Measurements from ENCODE around the gene PSD4. TPM values are rescaled to one million over a fixed set of nuclear protein-coding genes. Genes with fewer than 3 reads are reported as not detected.

The PSD4 gene
- total and polyA plus RNA-seq, 10 of the 15 experiments (the other 5 are each of a cell fraction or from before 2014, with no cell fraction given), result 0.68 to 114 (median 35.1) TPM

DNA sequence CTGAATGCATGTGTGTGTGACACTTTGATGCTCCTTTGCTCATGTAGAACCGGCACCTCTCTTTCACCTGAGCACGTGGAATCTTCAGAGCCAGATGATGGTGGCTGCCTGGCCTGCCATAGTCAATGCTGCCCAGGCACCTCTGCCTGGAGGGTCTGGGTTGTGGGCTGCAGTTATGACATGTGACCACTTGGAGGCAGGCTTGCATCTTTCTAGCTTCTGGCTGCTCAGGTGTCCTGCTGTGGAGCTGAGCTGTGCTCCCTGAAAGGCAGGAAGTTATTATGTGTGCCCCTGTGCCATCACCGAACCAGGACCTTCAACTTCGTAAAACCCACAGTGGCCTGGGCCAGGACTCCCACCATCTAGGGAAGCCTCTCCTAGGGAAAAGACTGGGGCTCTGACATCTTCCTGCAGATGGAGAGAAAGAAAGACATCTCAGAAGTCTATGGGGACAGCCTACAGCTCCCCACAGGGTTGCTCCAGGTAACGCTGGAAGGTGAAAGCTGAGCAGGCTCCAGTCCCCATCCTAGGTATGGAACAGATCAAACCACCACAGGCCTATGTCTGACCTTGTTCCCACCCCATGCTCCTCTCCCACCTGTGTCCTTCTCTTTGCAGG, 30.2 kb downstream of the PSD4 start:
- ChIA-PET POLR2A (interaction anchor here (0.7 to 1.0 kb wide), 3 partner anchors 13 to 185 kb away, joined by 3 to 11 read pairs (median 3); no protein-coding TSS in a partner anchor), RAD21 (ENCODE audit: unreplicated experiment) (interaction anchor here (0.8 to 3.1 kb wide), 14 partner anchors 9 to 186 kb away, joined by 3 to 35 read pairs (median 4); partner anchors contain the start of gene PSD4), CTCF (interaction anchor here (0.5 to 12.2 kb wide), 30 partner anchors 10 to 690 kb away, joined by 3 to 106 read pairs (median 5); partner anchors contain the start of gene PSD4), SMC1A (ENCODE audit: uncharacterized antibody, unreplicated experiment) (interaction anchor here (0.6 to 3.6 kb wide), 20 partner anchors 13 to 604 kb away, joined by 3 to 21 read pairs (median 4); partner anchors contain the start of gene PSD4)
- FAIRE-seq (peak; percentile 89), DNase-seq (ENCODE audit: low read depth, low spot score) (peak; percentile 30), ATAC-seq (peak; percentile 88)
- Histone ChIP-seq H3K4me3 (no peak overlapping the region), H3K27me3 (replicated peaks in 1 of 2; ENCODE audit: control insufficient read depth in 2 of 2, insufficient read depth in 2 of 2, low read length in 1 of 2) (no peaks in the 10 kb centered on the region), H3K4me1 (ENCODE audit: control insufficient read depth, insufficient read depth, low read length) (no peaks in the 10 kb centered on the region), H2AFZ (ENCODE audit: control insufficient read depth, low read depth, low read length) (no peak overlapping the region), H3K27ac (ENCODE audit: control insufficient read depth, insufficient read depth) (no peak overlapping the region), H3K4me2 (ENCODE audit: control insufficient read depth, insufficient read depth) (no peak overlapping the region), H3K9ac (ENCODE audit: control insufficient read depth, insufficient read depth, low read length) (no peak overlapping the region), H3K79me2 (ENCODE audit: control insufficient read depth, insufficient read depth, low read length) (no peaks in the 10 kb centered on the region), H3K36me3 (ENCODE audit: control insufficient read depth in 2 of 2, insufficient read depth in 2 of 2, low read length in 1 of 2) (peaks cover 16 to 20% of the 10 kb centered on the region in 2 experiments), H4K20me1 (ENCODE audit: control insufficient read depth, insufficient read depth) (no peaks in the 10 kb centered on the region), H3K9me3 (replicated peaks; ENCODE audit: control insufficient read depth, insufficient read depth, low read length) (no peaks in the 10 kb centered on the region)
- TSS peak; percentile 38 for BruUV-seq (replicated peaks)
- 30% methylated on average over 5 of the region's 5 CpGs for WGBS (ENCODE audit: insufficient coverage, insufficient replicate concordance, low lambda C conversion rate, missing lambda C conversion rate)
- in situ Hi-C loops (cut with MboI), result no loop called here
- intact Hi-C loops (cut with micrococcal nuclease; ENCODE audit: unreplicated experiment), result loop anchor here (2.0 kb wide), 1 partner anchor 187 kb away; no protein-coding TSS in a partner anchor
- TF ChIP-seq BCL11A (IDR thresholded peaks at IDR 0.05; ENCODE audit: low read depth, low read length), result no peak
- TF ChIP-seq FOS (IDR thresholded peaks at IDR 0.05; ENCODE audit: borderline replicate concordance, extremely low read depth, insufficient read length), result no peak
- TF ChIP-seq, protein P1, sequence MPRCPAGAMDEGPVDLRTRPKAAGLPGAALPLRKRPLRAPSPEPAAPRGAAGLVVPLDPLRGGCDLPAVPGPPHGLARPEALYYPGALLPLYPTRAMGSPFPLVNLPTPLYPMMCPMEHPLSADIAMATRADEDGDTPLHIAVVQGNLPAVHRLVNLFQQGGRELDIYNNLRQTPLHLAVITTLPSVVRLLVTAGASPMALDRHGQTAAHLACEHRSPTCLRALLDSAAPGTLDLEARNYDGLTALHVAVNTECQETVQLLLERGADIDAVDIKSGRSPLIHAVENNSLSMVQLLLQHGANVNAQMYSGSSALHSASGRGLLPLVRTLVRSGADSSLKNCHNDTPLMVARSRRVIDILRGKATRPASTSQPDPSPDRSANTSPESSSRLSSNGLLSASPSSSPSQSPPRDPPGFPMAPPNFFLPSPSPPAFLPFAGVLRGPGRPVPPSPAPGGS (IDR thresholded peaks at IDR 0.05; ENCODE audit: borderline replicate concordance, insufficient read depth, low read depth, low read length, poor library complexity, severe bottlenecking), result no peak
- TF ChIP-seq SREBF1 (IDR thresholded peaks at IDR 0.05; ENCODE audit: low read length), result no peak
- TF ChIP-seq NR2C2 (IDR thresholded peaks at IDR 0.05; ENCODE audit: borderline replicate concordance, control insufficient read depth, insufficient read length, low read depth), result no peak
- TF ChIP-seq CREB1 (IDR thresholded peaks at IDR 0.05; ENCODE audit: low read depth), result 0 out of 2 replicates have a peak, but pooled peaks have one; percentile 20
- TF ChIP-seq YBX1 (IDR thresholded peaks at IDR 0.05), result no peak
- TF ChIP-seq RB1 (IDR thresholded peaks at IDR 0.05; ENCODE audit: borderline replicate concordance), result no peak
- TF ChIP-seq, protein P2, sequence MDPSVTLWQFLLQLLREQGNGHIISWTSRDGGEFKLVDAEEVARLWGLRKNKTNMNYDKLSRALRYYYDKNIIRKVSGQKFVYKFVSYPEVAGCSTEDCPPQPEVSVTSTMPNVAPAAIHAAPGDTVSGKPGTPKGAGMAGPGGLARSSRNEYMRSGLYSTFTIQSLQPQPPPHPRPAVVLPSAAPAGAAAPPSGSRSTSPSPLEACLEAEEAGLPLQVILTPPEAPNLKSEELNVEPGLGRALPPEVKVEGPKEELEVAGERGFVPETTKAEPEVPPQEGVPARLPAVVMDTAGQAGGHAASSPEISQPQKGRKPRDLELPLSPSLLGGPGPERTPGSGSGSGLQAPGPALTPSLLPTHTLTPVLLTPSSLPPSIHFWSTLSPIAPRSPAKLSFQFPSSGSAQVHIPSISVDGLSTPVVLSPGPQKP (IDR thresholded peaks at IDR 0.05; ENCODE audit: low read depth, low read length), result no peak
- peak; percentile 61; the same call in 1 of the 2 replicates for TF ChIP-seq YY1 (IDR thresholded peaks at IDR 0.05; ENCODE audit: low read depth, low read length)
- TF ChIP-seq STAT3 (IDR thresholded peaks at IDR 0.05; ENCODE audit: low read depth, low read length), result no peak
- peak; percentile 45; the same call in 1 of the 2 replicates for TF ChIP-seq IRF4 (IDR thresholded peaks at IDR 0.05; ENCODE audit: low read depth, low read length)
- no peak for TF ChIP-seq TBL1XR1 (IDR thresholded peaks at IDR 0.05; ENCODE audit: low read depth, low read length)
- TF ChIP-seq MTA3 (IDR thresholded peaks at IDR 0.05; ENCODE audit: borderline replicate concordance, low read length), result no peak
- TF ChIP-seq TCF7 (IDR thresholded peaks at IDR 0.05; ENCODE audit: borderline replicate concordance), result no peak
- TF ChIP-seq PKNOX1 (IDR thresholded peaks at IDR 0.05), result no peak
- no peak for TF ChIP-seq E4F1 (IDR thresholded peaks at IDR 0.05; ENCODE audit: borderline replicate concordance, partially characterized antibody)
- TF ChIP-seq NBN (IDR thresholded peaks at IDR 0.05), result no peak
- no peak for TF ChIP-seq ZBED1 (IDR thresholded peaks at IDR 0.05; ENCODE audit: borderline replicate concordance)

Measured in GM12878 (cell line).